Gastrocnemius medialis (tissue), 4 donors: ENCODE data around the gene NAV2. TPM values are rescaled to one million over a fixed set of nuclear protein-coding genes. Genes with fewer than 3 reads are reported as not detected.

ENCODE experiments used
- ATAC-seq, 2 donors: fragments of 150-250 bp; one replicate each; pipeline ENCODE4 v1.9.1; 2016
- DNase-seq, 2 donors: peaks; one replicate each; pipeline ENCODE4 v3.0.0-alpha.2; 2019
- H3K27ac ChIP-seq, 4 donors: fragments of 200-600 bp; sonication (generic); 1 replicate in 1 of 4; 2 replicates in 3 of 4; pipeline ENCODE4 v1.5.1; 2016 to 2018; ENCODE audit warnings: mild to moderate bottlenecking in 2 of 4, moderate library complexity in 1 of 4
- H3K27me3 ChIP-seq, 3 donors: fragments of 200-600 bp; sonication (generic) in 2 of 3; 1 replicate in 1 of 3; 2 replicates in 2 of 3; pipeline versions ENCODE4 v1.5.1 to v1.6.0; 2016 to 2019; ENCODE audit warnings: mild to moderate bottlenecking in 1 of 3, moderate library complexity in 1 of 3
- H3K36me3 ChIP-seq, 2 donors: fragments of 200-600 bp; sonication (generic) in 1 of 2; one replicate each; pipeline ENCODE4 v1.5.1; 2017 to 2018
- H3K4me1 ChIP-seq, 2 donors: fragments of 200-600 bp; sonication (generic) in 1 of 2; one replicate each; pipeline ENCODE4 v1.5.1; 2016 to 2017; ENCODE audit warnings: mild to moderate bottlenecking in 2 of 2
- H3K4me3 ChIP-seq, 4 donors: fragments of 200-600 bp; sonication (generic) in 3 of 4; 1 replicate in 1 of 4; 2 replicates in 3 of 4; pipeline ENCODE4 v1.5.1; 2016 to 2019; ENCODE audit warnings: mild to moderate bottlenecking in 2 of 4
- H3K9me3 ChIP-seq, 3 donors: fragments of 200-600 bp; sonication (generic) in 2 of 3; 1 replicate in 1 of 3; 2 replicates in 2 of 3; pipeline ENCODE4 v1.5.1; 2016 to 2019
- CTCF ChIP-seq, 5 experiments: fragments of 450-650 bp in 3 of 5; fragments of 200-600 bp in 2 of 5; sonication (generic) in 2 of 5; IDR thresholded peaks in 4 of 5; conservative IDR thresholded peaks in 1 of 5; 1 replicate in 4 of 5; 2 replicates in 1 of 5; pipeline ENCODE4 v1.5.1; 2016 to 2019; ENCODE audit warnings: antibody characterized with exemption in 5 of 5, mild to moderate bottlenecking in 3 of 5, moderate library complexity in 3 of 5
- POLR2A ChIP-seq, 2 donors: fragments of 450-650 bp; IDR thresholded peaks; one replicate each; pipeline ENCODE4 v1.6.1; 2017; ENCODE audit warnings: antibody characterized with exemption in 2 of 2, mild to moderate bottlenecking in 2 of 2, moderate library complexity in 2 of 2
- in situ Hi-C, 4 donors: fragments of 200-750 bp; cut with MboI; loops; one replicate each; pipeline versions ENCODE4 v1.15.0 to v1.8.0; 2017; ENCODE audit warnings: low sequenced_read_pairs in 4 of 4
- intact Hi-C: fragments of 100-400 bp; cut with DNase I; formaldehyde crosslinking; loops from one replicate; pipeline ENCODE4 v1.15.1; 2023; ENCODE audit warnings: low total_unique reads
- total RNA-seq, 4 donors: library from RNA; depleted of rRNA; stranded (reverse); fragments of >200 nt; gene quantifications; one replicate each; pipeline versions ENCODE4 v1.1.0 to v1.2.3, GENCODE V29; 2016

Gene NAV2
- total RNA-seq, 4 donors from 2014 or later = 3.2 to 7.7 (median 5.5) TPM

DNA sequence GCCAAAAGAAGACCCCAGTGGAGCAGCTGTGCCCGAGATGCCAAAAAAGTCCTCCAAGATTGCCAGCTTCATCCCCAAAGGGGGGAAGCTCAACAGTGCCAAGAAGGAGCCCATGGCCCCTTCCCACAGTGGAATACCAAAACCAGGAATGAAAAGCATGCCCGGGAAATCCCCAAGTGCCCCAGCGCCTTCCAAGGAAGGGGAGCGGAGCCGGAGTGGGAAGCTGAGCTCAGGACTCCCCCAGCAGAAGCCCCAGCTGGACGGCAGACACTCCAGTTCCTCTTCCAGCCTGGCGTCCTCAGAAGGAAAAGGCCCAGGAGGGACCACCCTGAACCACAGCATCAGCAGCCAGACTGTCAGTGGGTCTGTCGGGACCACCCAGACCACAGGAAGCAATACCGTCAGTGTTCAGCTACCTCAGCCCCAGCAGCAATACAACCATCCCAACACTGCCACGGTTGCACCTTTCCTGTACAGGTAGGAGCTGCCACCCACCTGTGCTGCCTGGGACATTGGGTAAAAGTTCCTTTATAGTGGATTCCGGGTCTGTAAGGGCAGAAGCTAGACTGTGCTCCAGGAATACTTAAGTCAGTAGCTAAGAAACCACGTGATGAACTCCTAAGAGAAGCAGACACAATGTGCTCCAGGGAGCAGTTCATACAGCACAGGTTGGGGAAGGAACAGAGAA, 221.3 kb downstream of the NAV2 start:
- in situ Hi-C loops = loop anchor here in 2 of 4 donors (25.0 kb wide), 2 partner anchors 403 to 428 kb away; partner anchors contain the start of gene HTATIP2 (in 1 of the 2)
- Histone ChIP-seq H3K27ac (no peak overlapping the region), H3K4me1 (peaks cover 0 to 3% of the 10 kb centered on the region in 2 donors), H3K36me3 (no peaks in the 10 kb centered on the region), H3K27me3 (no peaks in the 10 kb centered on the region), H3K9me3 (no peaks in the 10 kb centered on the region), H3K4me3 (no peak overlapping the region)
- ATAC-seq (no peak), DNase-seq (no peak)
- TF ChIP-seq CTCF (IDR thresholded peaks at IDR 0.05 in 4 of 5, conservative IDR thresholded peaks at IDR 0.05 in 1 of 5) (no peak), POLR2A (IDR thresholded peaks at IDR 0.05) (no peak)
- intact Hi-C loops = no loop called here

DNA sequence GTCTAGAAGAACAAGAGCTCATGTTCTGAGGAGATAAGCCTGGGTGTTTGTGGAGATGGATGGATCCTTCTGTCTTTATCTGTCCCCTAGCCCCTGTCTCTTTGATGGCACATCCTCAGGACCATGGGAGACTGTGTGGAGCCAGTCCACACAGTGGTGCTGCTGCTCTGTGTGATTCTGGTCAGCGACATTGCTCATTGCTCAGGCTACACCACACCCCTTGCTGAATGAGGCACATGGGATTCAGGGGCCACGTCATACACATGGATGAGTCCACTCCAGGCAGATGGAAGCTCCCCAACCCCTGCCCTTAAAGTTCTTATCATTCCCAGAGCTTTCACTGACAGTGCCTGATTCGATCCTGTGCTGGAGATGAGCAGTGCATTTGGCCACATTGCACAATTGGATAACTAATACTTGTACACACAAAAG, 222.2 kb downstream of the NAV2 start:
- in situ Hi-C loops = loop anchor here in 2 of 4 donors (25.0 kb wide), 2 partner anchors 402 to 427 kb away; partner anchors contain the start of gene HTATIP2 (in 1 of the 2)
- H3K27me3 ChIP-seq = no peaks in the 10 kb centered on the region
- H3K36me3 ChIP-seq = no peaks in the 10 kb centered on the region
- H3K9me3 ChIP-seq = no peaks in the 10 kb centered on the region
- H3K4me3 ChIP-seq = no peak overlapping the region
- no peak overlapping the region for H3K27ac ChIP-seq
- intact Hi-C loops = no loop called here
- DNase-seq = no peak
- no peak for ATAC-seq
- TF ChIP-seq POLR2A (IDR thresholded peaks at IDR 0.05) (no peak), CTCF (IDR thresholded peaks at IDR 0.05 in 4 of 5, conservative IDR thresholded peaks at IDR 0.05 in 1 of 5) (no peak)
- peaks cover 0 to 3% of the 10 kb centered on the region in 2 donors for H3K4me1 ChIP-seq

GRCh38 chr11:19935507-19935906, 222.9 kb downstream of the NAV2 start:
- H3K36me3 ChIP-seq = no peaks in the 10 kb centered on the region
- H3K4me3 ChIP-seq = no peak overlapping the region
- H3K27me3 ChIP-seq = no peaks in the 10 kb centered on the region
- DNase-seq (no peak), ATAC-seq (no peak)
- peaks cover 0 to 3% of the 10 kb centered on the region in 2 donors for H3K4me1 ChIP-seq
- no peak for TF ChIP-seq POLR2A (IDR thresholded peaks at IDR 0.05)
- TF ChIP-seq CTCF (IDR thresholded peaks at IDR 0.05 in 4 of 5, conservative IDR thresholded peaks at IDR 0.05 in 1 of 5) = no peak
- no peak overlapping the region for H3K27ac ChIP-seq
- in situ Hi-C loops = loop anchor here in 2 of 4 donors (25.0 kb wide), 2 partner anchors 402 to 427 kb away; partner anchors contain the start of gene HTATIP2 (in 1 of the 2)
- intact Hi-C loops = no loop called here
- H3K9me3 ChIP-seq = no peaks in the 10 kb centered on the region

- intact Hi-C loops = no loop called here
- Histone ChIP-seq H3K4me3 (no peak overlapping the region), H3K27me3 (no peaks in the 10 kb centered on the region), H3K36me3 (no peaks in the 10 kb centered on the region), H3K4me1 (peaks cover 0 to 3% of the 10 kb centered on the region in 2 donors), H3K9me3 (no peaks in the 10 kb centered on the region), H3K27ac (no peak overlapping the region)
- in situ Hi-C loops = loop anchor here in 2 of 4 donors (25.0 kb wide), 2 partner anchors 401 to 426 kb away; partner anchors contain the start of gene HTATIP2 (in 1 of the 2)
- ATAC-seq (no peak), DNase-seq (no peak)
- no peak for TF ChIP-seq POLR2A (IDR thresholded peaks at IDR 0.05)
Measured at GRCh38 chr11:19936461-19936860, 223.8 kb downstream of the NAV2 start.

DNA sequence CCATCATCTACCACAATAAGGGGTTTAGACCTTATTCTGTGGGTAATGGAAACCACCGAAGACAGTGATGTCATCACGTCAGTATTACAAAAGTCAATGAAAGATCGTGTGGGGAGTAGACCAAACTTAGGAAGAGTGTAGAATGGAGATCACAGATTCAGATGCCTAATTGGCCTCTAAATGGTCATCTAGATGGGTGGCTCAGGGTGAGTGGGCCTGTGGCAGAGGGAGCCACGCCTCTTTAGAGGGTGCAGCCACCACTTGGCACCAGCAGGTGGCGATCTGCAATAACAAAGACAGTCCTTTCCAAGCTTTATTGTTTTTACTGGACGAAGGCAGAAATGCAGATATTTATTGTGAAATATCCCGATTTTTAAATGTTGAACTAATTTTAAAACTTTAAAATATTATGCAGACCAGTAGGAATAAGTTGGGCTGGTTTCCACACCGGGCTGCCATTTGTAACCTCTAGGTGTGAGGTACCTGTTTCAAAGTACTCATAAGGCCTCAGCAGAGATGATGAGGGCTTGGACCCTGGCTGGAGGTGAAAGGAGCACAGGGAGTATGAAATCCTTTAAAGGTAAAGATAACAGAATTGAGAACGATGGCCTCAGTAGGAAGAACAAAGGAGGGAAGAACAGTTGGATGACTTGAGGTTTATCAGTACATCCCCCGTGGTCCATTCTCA, 225.7 kb downstream of the NAV2 start:
- no peak for DNase-seq
- H3K27me3 ChIP-seq = no peaks in the 10 kb centered on the region
- in situ Hi-C loops = loop anchor here in 2 of 4 donors (25.0 kb wide), 2 partner anchors 399 to 424 kb away; partner anchors contain the start of gene HTATIP2 (in 1 of the 2)

More for the DNA sequence above, 225.7 kb downstream of the NAV2 start:
- no peak overlapping the region for H3K27ac ChIP-seq
- TF ChIP-seq CTCF (IDR thresholded peaks at IDR 0.05 in 4 of 5, conservative IDR thresholded peaks at IDR 0.05 in 1 of 5) = peak in 4 of 5 experiments; percentile 26 to 57 (median 42)
- no peak for TF ChIP-seq POLR2A (IDR thresholded peaks at IDR 0.05)
- ATAC-seq = no peak
- intact Hi-C loops = no loop called here
- no peaks in the 10 kb centered on the region for H3K4me1 ChIP-seq
- no peaks in the 10 kb centered on the region for H3K36me3 ChIP-seq
- H3K4me3 ChIP-seq = no peak overlapping the region
- H3K9me3 ChIP-seq = no peaks in the 10 kb centered on the region
